K562 (cell line): ENCODE measurements around the gene MED15. TPM values are rescaled to one million over a fixed set of nuclear protein-coding genes. Genes with fewer than 3 reads are reported as not detected.
A peak's percentile ranks its signal among the peaks of the same experiment; 100 is the strongest.

Source experiments
- CBX3 ChIP-seq, 2 experiments: IDR thresholded peaks; 1 replicate in 1 of 2; 2 replicates in 1 of 2; pipeline ENCODE4 v1.6.1; 2012; ENCODE audit warnings: inconsistent platforms in 2 of 2, low read length in 2 of 2, borderline replicate concordance in 1 of 2, control low read depth in 1 of 2
- CXXC5 ChIP-seq: fragments of 250-450 bp; sonication (Bioruptor Pico); IDR thresholded peaks from 2 replicates; pipeline ENCODE4 v1.8.0; 2022; ENCODE audit warnings: inconsistent platforms, mild to moderate bottlenecking, moderate library complexity
- IRF2 ChIP-seq: sonication (generic); formaldehyde crosslinking; IDR thresholded peaks from 2 replicates; pipeline ENCODE4 v1.8.1; 2022; ENCODE audit warnings: mild to moderate bottlenecking, missing genetic modification reagents
- JUN ChIP-seq, 2 experiments: sonication (generic) in 1 of 2; formaldehyde crosslinking in 1 of 2; IDR thresholded peaks; 2 replicates each; pipeline versions ENCODE4 v1.6.1 to v1.8.0; 2012 to 2022; ENCODE audit warnings: borderline replicate concordance in 2 of 2, mild to moderate bottlenecking in 2 of 2, improper control_type of control experiment in 1 of 2, low read depth in 1 of 2, low read length in 1 of 2, missing genetic modification reagents in 1 of 2
- MYBL2 ChIP-seq, 2 experiments: fragments of 450-650 bp in 1 of 2; sonication (generic) in 1 of 2; formaldehyde crosslinking in 1 of 2; IDR thresholded peaks; 2 replicates each; pipeline versions ENCODE4 v1.6.1 to v1.8.1; 2017 to 2022; ENCODE audit warnings: borderline replicate concordance in 1 of 2, inconsistent platforms in 1 of 2, low read depth in 1 of 2, mild to moderate bottlenecking in 1 of 2, missing genetic modification reagents in 1 of 2, moderate library complexity in 1 of 2
- PRPF4 ChIP-seq: fragments of 200-400 bp; formaldehyde crosslinking; IDR thresholded peaks from one replicate; pipeline ENCODE4 v1.6.1; 2017; ENCODE audit warnings: low read length, low read depth, mild to moderate bottlenecking; ENCODE audit not compliant: insufficient read depth, poor library complexity, severe bottlenecking
- PURB ChIP-seq: sonication (generic); formaldehyde crosslinking; IDR thresholded peaks from 2 replicates; pipeline ENCODE4 v1.9.0; 2021; ENCODE audit warnings: low read depth, mild to moderate bottlenecking, missing genetic modification reagents
- RBM22 ChIP-seq: fragments of 200-400 bp; formaldehyde crosslinking; IDR thresholded peaks from 2 replicates; pipeline ENCODE4 v1.6.1; 2018; ENCODE audit warnings: low read length, low read depth; ENCODE audit not compliant: poor library complexity, severe bottlenecking
- SAFB2 ChIP-seq: fragments of 200-400 bp; formaldehyde crosslinking; IDR thresholded peaks from 2 replicates; pipeline ENCODE4 v1.6.1; 2018; ENCODE audit warnings: borderline replicate concordance, low read length, low read depth, moderate library complexity; ENCODE audit not compliant: severe bottlenecking
- SIX5 ChIP-seq, 2 experiments: IDR thresholded peaks; 2 replicates each; pipeline ENCODE4 v1.6.1; 2011; ENCODE audit warnings: low read length in 2 of 2, borderline replicate concordance in 1 of 2, low read depth in 1 of 2, mild to moderate bottlenecking in 1 of 2, moderate library complexity in 1 of 2; ENCODE audit not compliant: insufficient read depth in 1 of 2
- TEAD4 ChIP-seq, 2 experiments: sonication (generic) in 1 of 2; formaldehyde crosslinking in 1 of 2; IDR thresholded peaks; 2 replicates each; pipeline versions ENCODE4 v1.6.1 to v1.8.0; 2012 to 2022; ENCODE audit warnings: borderline replicate concordance in 1 of 2, inconsistent platforms in 1 of 2, low read length in 1 of 2, mild to moderate bottlenecking in 1 of 2, missing genetic modification reagents in 1 of 2
- USF1 ChIP-seq: sonication (generic); formaldehyde crosslinking; IDR thresholded peaks from 2 replicates; pipeline ENCODE4 v1.9.0; 2022; ENCODE audit warnings: mild to moderate bottlenecking, missing genetic modification reagents
- VEZF1 ChIP-seq: fragments of 200-800 bp; sonication (Bioruptor generic); IDR thresholded peaks from 2 replicates; pipeline ENCODE4 v1.6.1; 2017; ENCODE audit warnings: missing genetic modification characterization, missing compliant biosample characterization
- ZKSCAN3 ChIP-seq: fragments of 250-450 bp; sonication (Bioruptor Pico); IDR thresholded peaks from 2 replicates; pipeline ENCODE4 v1.4.0; 2020
- ZNF12 ChIP-seq: sonication (generic); formaldehyde crosslinking; IDR thresholded peaks from 2 replicates; pipeline ENCODE4 v1.4.0; 2020; ENCODE audit warnings: mild to moderate bottlenecking, missing genetic modification reagents
- ZNF282 ChIP-seq: sonication (generic); formaldehyde crosslinking; IDR thresholded peaks from 2 replicates; pipeline ENCODE4 v1.8.1; 2023; ENCODE audit warnings: missing genetic modification reagents
- polyA plus RNA-seq, 8 experiments: library from polyadenylated mRNA; depleted of rRNA in 4 of 8; stranded (reverse) in 5 of 8; unstranded in 3 of 8; fragments of >200 nt; fragmentation: Nextera tagmentation in 2 of 8; fragmentation: Illumina TruSeq in 1 of 8; extraction: Ambion mirVana in 2 of 8; extraction: Trizol in 1 of 8; gene quantifications; 2 replicates each; pipeline versions ENCODE4 v1.2.1 to v1.2.3, GENCODE V29; 2011 to 2014; ENCODE audit warnings: inconsistent platforms in 1 of 8, missing spikeins in 1 of 8
- total RNA-seq, 7 experiments: library from RNA; depleted of rRNA in 6 of 7; stranded (reverse); fragments of >200 nt in 6 of 7; fragmentation: Illumina TruSeq in 2 of 7; extraction: Trizol in 2 of 7; gene quantifications; 2 replicates each; pipeline versions ENCODE4 v1.2.1 to v1.2.3, GENCODE V29; 2011 to 2021; ENCODE audit warnings: low replicate concordance in 1 of 7
- TF ChIP-seq, protein P1 (sequence below): conservative IDR thresholded peaks from 2 replicates; pipeline ENCODE4 v1.6.1; 2011; ENCODE audit warnings: low read depth, mild to moderate bottlenecking, low read length; ENCODE audit not compliant: control insufficient read depth
- TF ChIP-seq, protein P2 (sequence below): sonication (generic); formaldehyde crosslinking; IDR thresholded peaks from 2 replicates; pipeline ENCODE4 v1.8.0; 2022; ENCODE audit warnings: mild to moderate bottlenecking, missing genetic modification reagents

The MED15 gene
- total and polyA plus RNA-seq, 9 of the 15 experiments (the other 6 are each of a cell fraction or from before 2014, with no cell fraction given) = 4.0 to 271 (median 60.1) TPM

DNA sequence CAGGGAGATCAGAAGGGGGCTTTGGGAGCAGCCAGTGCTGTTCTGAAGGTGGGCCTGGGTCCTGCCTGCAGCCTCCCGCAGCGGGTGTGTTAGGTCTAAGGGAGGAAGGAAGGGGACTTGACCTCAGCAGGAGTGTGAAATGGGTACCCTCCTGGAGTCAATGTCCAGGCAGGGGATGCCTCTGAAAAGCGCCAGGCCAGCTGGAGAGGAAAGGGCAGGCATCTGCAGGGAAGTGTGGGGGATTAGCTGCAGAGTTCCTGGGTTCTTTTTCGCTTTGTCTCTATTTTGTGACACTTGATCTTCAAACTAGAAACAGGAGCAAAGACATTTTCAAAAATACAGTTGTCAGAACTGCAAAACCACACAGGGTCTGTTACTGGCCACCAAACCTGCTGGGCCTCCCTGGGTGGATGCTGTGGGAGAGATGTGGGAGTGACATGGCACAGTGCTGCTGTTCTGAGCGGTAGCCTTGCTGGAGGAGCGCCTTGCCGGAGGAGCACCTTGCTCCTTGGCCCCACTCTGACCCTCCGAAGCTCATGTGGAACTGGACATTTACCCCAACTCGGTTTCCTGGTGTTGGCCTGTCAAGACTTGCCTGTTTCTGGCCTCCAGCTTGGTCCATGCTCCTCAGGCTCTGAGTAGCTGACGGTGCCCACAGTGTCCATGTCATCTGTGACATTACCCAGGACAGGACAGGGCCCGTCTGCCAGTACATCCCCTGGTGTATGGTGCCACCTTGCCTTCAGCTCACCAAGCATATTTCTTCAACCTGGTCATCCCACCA lies 25.9 kb downstream of the MED15 start (continued):
- no peak for TF ChIP-seq RBM22
- no peak for TF ChIP-seq SAFB2
- peak in 1 of 2 experiments; percentile 22; a peak in 1 of 4 replicates for TF ChIP-seq SIX5 (IDR thresholded peaks at IDR 0.05; ENCODE audit: borderline replicate concordance in 1 of 2, insufficient read depth in 1 of 2, low read depth in 1 of 2, low read length in 2 of 2)
- TF ChIP-seq ZKSCAN3 = no peak
- TF ChIP-seq, protein P1, sequence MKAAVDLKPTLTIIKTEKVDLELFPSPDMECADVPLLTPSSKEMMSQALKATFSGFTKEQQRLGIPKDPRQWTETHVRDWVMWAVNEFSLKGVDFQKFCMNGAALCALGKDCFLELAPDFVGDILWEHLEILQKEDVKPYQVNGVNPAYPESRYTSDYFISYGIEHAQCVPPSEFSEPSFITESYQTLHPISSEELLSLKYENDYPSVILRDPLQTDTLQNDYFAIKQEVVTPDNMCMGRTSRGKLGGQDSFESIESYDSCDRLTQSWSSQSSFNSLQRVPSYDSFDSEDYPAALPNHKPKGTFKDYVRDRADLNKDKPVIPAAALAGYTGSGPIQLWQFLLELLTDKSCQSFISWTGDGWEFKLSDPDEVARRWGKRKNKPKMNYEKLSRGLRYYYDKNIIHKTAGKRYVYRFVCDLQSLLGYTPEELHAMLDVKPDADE = 0 out of 2 replicates have a peak, but pooled peaks have one; percentile 58
- TF ChIP-seq, protein P2, sequence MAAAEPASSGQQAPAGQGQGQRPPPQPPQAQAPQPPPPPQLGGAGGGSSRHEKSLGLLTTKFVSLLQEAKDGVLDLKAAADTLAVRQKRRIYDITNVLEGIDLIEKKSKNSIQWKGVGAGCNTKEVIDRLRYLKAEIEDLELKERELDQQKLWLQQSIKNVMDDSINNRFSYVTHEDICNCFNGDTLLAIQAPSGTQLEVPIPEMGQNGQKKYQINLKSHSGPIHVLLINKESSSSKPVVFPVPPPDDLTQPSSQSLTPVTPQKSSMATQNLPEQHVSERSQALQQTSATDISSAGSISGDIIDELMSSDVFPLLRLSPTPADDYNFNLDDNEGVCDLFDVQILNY (CRISPR knock-in tag) = 0 out of 2 replicates have a peak, but pooled peaks have one; percentile 70
- no peak for TF ChIP-seq ZNF12 (CRISPR knock-in tag)
- no peak for TF ChIP-seq CXXC5 (CRISPR knock-in tag)
- no peak for TF ChIP-seq MYBL2 (IDR thresholded peaks at IDR 0.05; ENCODE audit: low read depth)
- TF ChIP-seq MYBL2 (CRISPR knock-in tag; IDR thresholded peaks at IDR 0.05; ENCODE audit: borderline replicate concordance) = peak; percentile 75; the same call in 1 of the 2 replicates
- peak; percentile 77; the same call in 1 of the 2 replicates for TF ChIP-seq IRF2 (CRISPR knock-in tag)
- TF ChIP-seq USF1 (CRISPR knock-in tag) = peak; percentile 42; the same call in 1 of the 2 replicates
- peak; percentile 68; the same call in 1 of the 2 replicates for TF ChIP-seq PURB (CRISPR knock-in tag)
- no peak for TF ChIP-seq PRPF4
- no peak for TF ChIP-seq JUN (IDR thresholded peaks at IDR 0.05; ENCODE audit: borderline replicate concordance, low read depth, low read length)
- peak; percentile 78; the same call in 1 of the 2 replicates for TF ChIP-seq JUN (CRISPR knock-in tag; IDR thresholded peaks at IDR 0.05; ENCODE audit: borderline replicate concordance)
- 0 out of 2 replicates have a peak, but pooled peaks have one; percentile 69 for TF ChIP-seq ZNF282 (CRISPR knock-in tag)
- TF ChIP-seq TEAD4 (IDR thresholded peaks at IDR 0.05; ENCODE audit: low read length) = no peak
- TF ChIP-seq TEAD4 (CRISPR knock-in tag; IDR thresholded peaks at IDR 0.05; ENCODE audit: borderline replicate concordance) = 0 out of 2 replicates have a peak, but pooled peaks have one; percentile 70
- TF ChIP-seq VEZF1 (CRISPR knock-in tag) = no peak
- peak in 1 of 2 experiments; percentile 16; a peak in 1 of 3 replicates for TF ChIP-seq CBX3 (IDR thresholded peaks at IDR 0.05; ENCODE audit: borderline replicate concordance in 1 of 2, low read length in 2 of 2)
